BE2C (cell line): Measurements from ENCODE around the gene SOHLH1.

Experiments used
- DNase-seq: peaks from one replicate; pipeline ENCODE4 v3.0.0-alpha.2; 2020
- H3K27me3 ChIP-seq: fragments of 250-450 bp; sonication (Bioruptor Pico); 2 replicates; pipeline ENCODE4 v1.5.1; 2020; ENCODE audit warnings: mild to moderate bottlenecking
- H3K36me3 ChIP-seq: fragments of 250-450 bp; sonication (Bioruptor Pico); 2 replicates; pipeline ENCODE4 v1.5.1; 2020; ENCODE audit warnings: mild to moderate bottlenecking
- H3K4me1 ChIP-seq: fragments of 250-450 bp; sonication (Bioruptor Pico); 2 replicates; pipeline ENCODE4 v1.5.1; 2020
- H3K4me3 ChIP-seq: 2 replicates; pipeline ENCODE4 v1.5.1; 2011; ENCODE audit warnings: low read depth, low read length
- H3K9me3 ChIP-seq: fragments of 250-450 bp; sonication (Bioruptor Pico); 2 replicates; pipeline ENCODE4 v1.5.1; 2020
- TF ChIP-seq, protein P1 (sequence below): IDR thresholded peaks from 2 replicates; pipeline ENCODE4 v1.5.1; 2012; ENCODE audit warnings: mild to moderate bottlenecking, low read depth, low read length

Gene SOHLH1

DNA sequence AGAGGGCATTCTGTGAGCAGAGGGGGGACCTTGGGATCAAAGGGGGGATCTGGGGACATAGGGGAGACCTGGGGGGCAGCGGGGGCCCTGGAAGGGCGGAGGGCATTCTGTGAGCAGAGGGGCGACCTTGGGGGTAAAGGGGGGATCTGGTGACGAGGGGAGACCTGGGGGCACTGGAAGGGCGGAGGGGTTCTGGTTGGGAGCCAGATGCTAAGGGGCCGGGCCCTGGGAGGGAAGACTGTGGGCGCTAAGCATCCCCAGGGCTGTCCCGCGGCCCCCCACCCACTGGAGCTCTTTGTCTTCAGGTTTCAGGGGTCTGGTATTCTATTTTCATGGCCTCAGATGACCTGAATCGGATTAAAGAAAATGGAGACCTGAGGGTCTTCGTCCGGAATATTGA is 35.4 kb downstream of the SOHLH1 start:
- no peaks in the 10 kb centered on the region for H3K9me3 ChIP-seq
- DNase-seq: no peak
- no peaks in the 10 kb centered on the region for H3K36me3 ChIP-seq
- H3K4me1 ChIP-seq: peaks cover 14% of the 10 kb centered on the region
- TF ChIP-seq, protein P1, sequence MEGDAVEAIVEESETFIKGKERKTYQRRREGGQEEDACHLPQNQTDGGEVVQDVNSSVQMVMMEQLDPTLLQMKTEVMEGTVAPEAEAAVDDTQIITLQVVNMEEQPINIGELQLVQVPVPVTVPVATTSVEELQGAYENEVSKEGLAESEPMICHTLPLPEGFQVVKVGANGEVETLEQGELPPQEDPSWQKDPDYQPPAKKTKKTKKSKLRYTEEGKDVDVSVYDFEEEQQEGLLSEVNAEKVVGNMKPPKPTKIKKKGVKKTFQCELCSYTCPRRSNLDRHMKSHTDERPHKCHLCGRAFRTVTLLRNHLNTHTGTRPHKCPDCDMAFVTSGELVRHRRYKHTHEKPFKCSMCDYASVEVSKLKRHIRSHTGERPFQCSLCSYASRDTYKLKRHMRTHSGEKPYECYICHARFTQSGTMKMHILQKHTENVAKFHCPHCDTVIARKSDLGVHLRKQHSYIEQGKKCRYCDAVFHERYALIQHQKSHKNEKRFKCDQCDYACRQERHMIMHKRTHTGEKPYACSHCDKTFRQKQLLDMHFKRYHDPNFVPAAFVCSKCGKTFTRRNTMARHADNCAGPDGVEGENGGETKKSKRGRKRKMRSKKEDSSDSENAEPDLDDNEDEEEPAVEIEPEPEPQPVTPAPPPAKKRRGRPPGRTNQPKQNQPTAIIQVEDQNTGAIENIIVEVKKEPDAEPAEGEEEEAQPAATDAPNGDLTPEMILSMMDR: no peak
- no peak overlapping the region for H3K4me3 ChIP-seq
- no peaks in the 10 kb centered on the region for H3K27me3 ChIP-seq

DNA sequence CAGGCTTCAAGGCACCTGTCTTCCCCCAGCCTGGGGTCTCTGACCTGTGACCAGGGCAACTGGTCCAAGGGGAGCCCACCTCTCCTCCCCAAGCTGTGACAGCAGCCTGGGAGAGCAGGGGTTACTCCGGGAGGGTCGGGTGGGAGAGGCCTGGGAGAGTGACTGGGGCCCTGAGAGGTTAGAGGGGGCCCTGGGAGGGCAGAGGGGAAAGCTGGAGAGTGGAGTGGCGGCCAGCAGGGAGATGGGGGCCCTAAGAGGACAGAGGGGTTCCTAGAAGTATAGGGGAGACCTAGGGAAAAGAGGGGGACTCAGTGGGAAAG is 35.9 kb downstream of the SOHLH1 start:
- Histone ChIP-seq H3K36me3 (no peaks in the 10 kb centered on the region), H3K27me3 (no peaks in the 10 kb centered on the region), H3K4me3 (no peak overlapping the region), H3K4me1 (peaks cover 14% of the 10 kb centered on the region), H3K9me3 (no peaks in the 10 kb centered on the region)
- no peak for DNase-seq
- TF ChIP-seq, protein P1: no peak

DNA sequence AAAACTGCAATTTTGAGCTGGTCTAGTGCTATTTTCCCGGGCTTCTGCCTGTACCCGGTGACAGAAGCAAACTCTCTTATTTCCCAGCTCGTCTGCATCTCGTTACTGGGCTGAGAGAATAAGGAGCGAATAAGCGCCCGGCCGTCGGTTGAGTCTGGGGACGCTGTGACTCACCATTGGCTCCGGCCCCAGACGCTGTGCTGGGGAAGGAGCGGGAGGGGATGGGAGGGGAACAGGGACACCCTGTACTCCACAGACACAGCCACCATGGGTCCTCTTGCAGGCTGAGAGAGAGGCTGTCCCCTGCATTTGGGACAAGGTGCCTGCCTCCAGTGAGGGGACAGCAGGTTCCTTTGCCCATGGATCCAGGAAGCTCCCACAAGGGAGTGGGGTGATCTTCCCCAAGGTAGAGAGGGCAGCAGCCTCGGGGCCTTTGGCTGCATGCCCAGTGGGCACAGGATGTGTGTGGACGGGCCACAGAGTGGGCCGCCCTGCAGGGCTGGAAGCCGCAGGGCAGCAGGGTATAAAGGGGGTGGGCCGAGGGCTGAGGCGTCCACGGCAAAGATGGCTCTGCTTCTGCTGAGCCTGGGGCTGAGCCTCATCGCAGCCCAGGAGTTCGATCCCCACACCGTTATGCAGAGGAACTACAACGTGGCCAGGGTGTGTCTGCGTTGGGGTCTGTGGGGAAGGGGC is 36.4 kb downstream of the SOHLH1 start, which contains the start of gene LCN9:
Gene LCN9, plus strand, starts transcription at position 552 of the 693 bp plus-strand sequence. Its CDS starts 13 bp downstream, at position 565.
- Histone ChIP-seq H3K4me1 (peaks cover 14% of the 10 kb centered on the region), H3K4me3 (peak within 1 kb of the TSS; percentile 10), H3K36me3 (no peaks in the 10 kb centered on the region), H3K9me3 (no peaks in the 10 kb centered on the region), H3K27me3 (no peaks in the 10 kb centered on the region)
- TF ChIP-seq, protein P1: no peak
- DNase-seq: peak; percentile 83

DNA sequence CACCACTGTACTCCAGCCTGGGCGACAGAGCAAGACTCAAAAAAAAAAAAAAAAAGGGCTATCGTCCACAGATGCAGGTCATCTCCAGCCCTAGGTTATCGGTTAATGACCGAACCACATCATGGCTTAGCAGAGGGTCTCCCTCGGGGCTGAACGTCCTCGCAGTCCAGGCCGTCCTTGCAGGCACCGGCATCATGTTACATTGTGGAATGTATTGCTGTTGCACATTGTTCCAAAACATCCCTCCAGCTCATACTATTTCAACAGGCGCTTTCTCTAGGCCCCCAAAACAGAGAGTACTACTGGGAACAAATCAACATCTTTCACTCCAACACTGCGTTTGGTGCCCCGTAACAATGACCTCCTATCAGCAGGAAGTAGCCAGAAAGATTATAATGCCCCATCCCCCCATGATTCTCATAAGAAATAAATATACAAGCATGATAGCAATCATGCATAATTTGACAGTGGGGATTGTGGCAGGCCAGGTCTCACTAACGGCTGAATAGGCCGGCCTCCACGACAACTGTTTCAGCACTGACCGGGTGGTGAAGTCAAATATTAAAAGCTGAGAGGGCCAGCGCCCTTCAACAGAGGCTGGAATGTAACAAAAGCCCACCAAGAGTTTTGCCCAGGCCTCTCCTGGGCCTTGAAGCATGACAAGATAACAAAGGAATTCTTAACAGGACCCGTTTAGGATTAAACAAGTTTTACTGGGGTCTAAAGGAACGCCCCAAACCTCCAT is 37.3 kb downstream of the SOHLH1 start:
- Histone ChIP-seq H3K4me3 (no peak overlapping the region), H3K9me3 (no peaks in the 10 kb centered on the region), H3K4me1 (peaks cover 14% of the 10 kb centered on the region), H3K27me3 (no peaks in the 10 kb centered on the region), H3K36me3 (no peaks in the 10 kb centered on the region)
- no peak for DNase-seq
- TF ChIP-seq, protein P1: no peak

DNA sequence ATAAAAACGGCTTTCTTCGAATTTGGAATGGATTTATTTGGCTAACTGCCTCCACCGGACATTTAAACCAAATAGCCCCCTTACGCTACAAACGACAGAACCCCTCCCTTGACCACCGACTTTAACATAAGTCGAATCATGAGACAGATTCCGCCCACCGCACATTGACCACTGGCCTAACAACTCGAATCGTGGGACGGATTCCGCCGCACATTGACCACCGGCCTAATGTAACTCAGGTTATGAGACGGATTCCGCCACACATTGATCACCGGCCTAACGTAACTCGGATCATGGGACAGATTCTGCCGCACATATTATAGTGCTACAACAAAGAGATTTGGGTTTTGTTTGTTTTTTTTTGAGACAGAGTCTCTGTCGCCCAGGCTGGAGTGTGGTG is 38.9 kb downstream of the SOHLH1 start:
- Histone ChIP-seq H3K27me3 (no peaks in the 10 kb centered on the region), H3K4me1 (peaks cover 14% of the 10 kb centered on the region), H3K36me3 (no peaks in the 10 kb centered on the region), H3K4me3 (no peak overlapping the region), H3K9me3 (no peaks in the 10 kb centered on the region)
- TF ChIP-seq, protein P1: no peak
- DNase-seq: no peak

DNA sequence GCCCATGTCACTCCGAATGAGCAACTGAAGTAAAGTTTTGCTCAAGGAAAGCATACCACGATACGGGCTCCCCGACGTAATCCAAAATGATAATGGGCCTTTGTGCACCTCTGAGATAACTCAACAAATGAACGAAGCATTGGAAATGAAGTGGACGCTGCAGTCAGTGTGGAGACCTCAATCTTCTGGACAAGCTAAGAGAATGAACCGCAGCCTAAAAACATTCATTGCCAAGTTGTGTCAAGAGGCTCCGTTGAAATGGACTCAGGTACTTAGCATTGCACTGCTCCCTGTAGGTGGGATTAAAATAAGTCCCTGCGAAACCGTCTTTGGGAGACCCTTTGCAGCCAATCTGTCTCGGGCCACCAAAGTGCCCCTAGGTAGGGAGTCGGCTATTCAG is 40.0 kb downstream of the SOHLH1 start:
- no peaks in the 10 kb centered on the region for H3K27me3 ChIP-seq
- H3K4me1 ChIP-seq: peaks cover 14% of the 10 kb centered on the region
- no peak overlapping the region for H3K4me3 ChIP-seq
- TF ChIP-seq, protein P1: no peak
- no peak for DNase-seq
- H3K36me3 ChIP-seq: no peaks in the 10 kb centered on the region
- no peaks in the 10 kb centered on the region for H3K9me3 ChIP-seq
